ENCODE measurements around the gene TRIM3. TPM values are rescaled to one million over a fixed set of nuclear protein-coding genes. Genes with fewer than 3 reads are reported as not detected.
"Not testable (repeated sequence)": the region's sequence is repeated elsewhere in the genome, so short reads cannot be mapped to it uniquely, and the experiment has no call there.

The TRIM3 gene
- total and polyA plus RNA-seq, 2 of the 8 experiments (the other 6 are each of a cell fraction or from before 2014, with no cell fraction given) = 10.7 to 14.3 TPM

- H4K8ac ChIP-seq (ENCODE audit: extremely low read depth, insufficient read depth, low read length); H3K23ac ChIP-seq (ENCODE audit: insufficient read length); H3K27me3 ChIP-seq (replicated peaks in 1 of 4; ENCODE audit: control insufficient read depth in 3 of 4, extremely low read depth in 1 of 4, insufficient read depth in 3 of 4, low read length in 3 of 4); H3K9ac ChIP-seq (replicated peaks in 1 of 4; ENCODE audit: extremely low read depth in 1 of 4, low read depth in 3 of 4, low read length in 3 of 4); H3K18ac ChIP-seq (ENCODE audit: extremely low read depth, low read length); H3K4me3 ChIP-seq (ENCODE audit: extremely low read depth in 1 of 4, insufficient read depth in 2 of 4, low read depth in 3 of 4, low read length in 4 of 4); H3K4me2 ChIP-seq (ENCODE audit: insufficient read depth in 1 of 2, low read depth in 2 of 2, low read length in 2 of 2); H3K36me3 ChIP-seq (ENCODE audit: control insufficient read depth in 2 of 4, insufficient read depth in 4 of 4, low read length in 3 of 4); H2BK15ac ChIP-seq (ENCODE audit: low read length); H3K23me2 ChIP-seq (ENCODE audit: low read depth, low read length); H2BK120ac ChIP-seq (replicated peaks; ENCODE audit: low read depth, low read length); FAIRE-seq; H3K79me2 ChIP-seq (ENCODE audit: control insufficient read depth in 1 of 2, insufficient read depth in 2 of 2, low read length in 2 of 2); H2AFZ ChIP-seq (ENCODE audit: low read length); H3K56ac ChIP-seq (replicated peaks; ENCODE audit: insufficient read length, low read depth, low read length); H2BK20ac ChIP-seq (ENCODE audit: low read length); H3K14ac ChIP-seq (ENCODE audit: insufficient read length); DNase-seq (ENCODE audit: low read depth in 1 of 2, low spot score in 2 of 2); H3K4ac ChIP-seq (replicated peaks; ENCODE audit: insufficient read length, low read depth, low read length); H3K9me3 ChIP-seq (ENCODE audit: insufficient read depth in 2 of 2, low read depth in 1 of 2, low read length in 1 of 2); H4K91ac ChIP-seq (replicated peaks; ENCODE audit: insufficient read length, low read length); H2BK12ac ChIP-seq (ENCODE audit: low read depth, low read length); H4K20me1 ChIP-seq (replicated peaks in 1 of 2; ENCODE audit: control insufficient read depth in 1 of 2, insufficient read depth in 2 of 2, low read length in 2 of 2); H2AK5ac ChIP-seq (ENCODE audit: low read depth, low read length); H3K27ac ChIP-seq (ENCODE audit: low read depth, low read length); H2BK5ac ChIP-seq (ENCODE audit: low read depth, low read length); H3K79me1 ChIP-seq (ENCODE audit: low read depth, low read length); H4K5ac ChIP-seq (ENCODE audit: insufficient read length, low read depth, low read length); H3K4me1 ChIP-seq (replicated peaks in 1 of 4; ENCODE audit: control insufficient read depth in 3 of 4, insufficient read depth in 4 of 4, low read length in 3 of 4): not testable (repeated sequence)
- POLR2A ChIA-PET (ENCODE audit: partially characterized antibody) = interaction anchor here (0.7 to 1.0 kb wide), 2 partner anchors 9 to 24 kb away, joined by 3 read pairs; no protein-coding TSS in a partner anchor
- CTCF ChIA-PET (ENCODE audit: partially characterized antibody) = interaction anchor here (0.6 to 1.7 kb wide), 2 partner anchors 11 to 17 kb away, joined by 4 to 6 read pairs; no protein-coding TSS in a partner anchor
- 93% methylated on average over 3 of the region's 3 CpGs; no CpG with 5 or more reads in 1 of the 2 experiments for WGBS, 2 experiments (ENCODE audit: extremely low coverage in 1 of 2, insufficient coverage in 1 of 2, insufficient read length in 1 of 2, insufficient replicate concordance in 2 of 2, low coverage in 1 of 2, low lambda C conversion rate in 2 of 2, missing lambda C conversion rate in 1 of 2)
Measured at GRCh38 chr11:6521946-6522345, 48.2 kb upstream of the TRIM3 start.

All from H1 (cell line).